NOMO-1 (cell line): Measurements from ENCODE around the gene DIP2C.
"Not testable (repeated sequence)": the region's sequence is repeated elsewhere in the genome, so short reads cannot be mapped to it uniquely, and the experiment has no call there.

Experiments used
- DNase-seq, 2 experiments: peaks; one replicate each; lab custom pipeline; 2025; ENCODE audit not compliant: unreplicated experiment in 2 of 2; lab: John Stamatoyannopoulos, UW

The DIP2C gene

DNA sequence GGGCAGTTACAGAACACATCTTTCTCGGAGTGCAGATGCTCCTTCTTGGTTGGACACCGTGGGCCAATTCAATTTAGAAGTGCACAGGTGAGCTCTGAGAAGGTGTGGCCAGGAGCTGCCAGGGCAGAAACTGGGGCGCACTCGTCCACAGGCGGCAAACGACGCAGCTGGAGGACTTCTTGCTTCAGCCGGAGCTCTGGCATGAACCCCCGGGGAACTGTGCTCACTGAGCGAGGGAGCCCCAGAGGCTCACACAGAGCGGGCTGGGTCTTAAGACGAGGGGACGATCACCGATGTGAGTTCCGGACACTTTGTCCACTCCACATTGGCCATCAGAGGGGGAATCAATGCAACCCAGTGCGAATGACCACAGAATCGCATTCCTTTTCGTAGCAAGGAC is 413.8 kb downstream of the DIP2C start:
- no peak for DNase-seq

GRCh38 chr10:274866-275265 is 414.6 kb downstream of the DIP2C start:
- DNase-seq, result no peak

DNA sequence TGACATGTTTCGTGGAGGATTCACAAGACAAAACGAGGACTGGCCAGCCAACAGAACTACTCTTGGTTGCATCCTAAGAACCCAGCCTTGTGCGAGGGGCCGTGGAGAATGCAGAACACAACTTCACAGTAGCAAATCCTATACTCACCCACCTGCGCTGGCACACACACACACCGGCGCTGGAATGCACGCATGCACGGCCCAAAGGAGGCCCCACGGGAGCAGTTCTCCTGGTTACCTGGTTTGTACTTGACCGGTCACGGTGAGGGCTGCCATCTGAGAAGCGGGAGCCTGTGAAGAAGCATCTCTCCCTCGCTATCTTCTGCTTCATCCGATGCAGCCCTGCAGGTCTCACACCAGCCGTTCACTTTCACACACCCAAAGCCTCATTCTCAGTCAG is 416.4 kb downstream of the DIP2C start:
- DNase-seq, result no peak

DNA sequence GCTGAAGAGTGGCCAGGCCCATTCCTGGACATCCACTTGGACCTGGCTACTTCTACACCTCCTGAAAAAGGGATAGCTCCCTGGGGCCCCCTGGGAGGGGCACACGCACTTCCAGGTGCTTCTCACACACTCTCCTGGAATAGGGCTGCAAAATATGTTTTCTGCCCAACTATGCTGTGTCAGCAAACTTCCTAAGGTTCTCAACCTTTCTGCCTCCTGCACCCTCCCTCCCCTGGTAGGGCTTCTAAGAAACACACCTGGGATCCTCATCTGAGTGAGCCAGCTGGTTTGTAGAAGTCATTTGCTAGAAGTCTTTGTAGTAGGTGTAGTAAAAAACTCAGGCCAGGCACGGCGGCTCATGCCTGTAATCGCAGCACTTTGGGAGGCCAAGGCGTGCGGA is 417.7 kb downstream of the DIP2C start:
- DNase-seq, result no peak

- DNase-seq, result no peak
These were observed 418.3 kb downstream of the DIP2C start for GRCh38 chr10:271201-271600.

DNA sequence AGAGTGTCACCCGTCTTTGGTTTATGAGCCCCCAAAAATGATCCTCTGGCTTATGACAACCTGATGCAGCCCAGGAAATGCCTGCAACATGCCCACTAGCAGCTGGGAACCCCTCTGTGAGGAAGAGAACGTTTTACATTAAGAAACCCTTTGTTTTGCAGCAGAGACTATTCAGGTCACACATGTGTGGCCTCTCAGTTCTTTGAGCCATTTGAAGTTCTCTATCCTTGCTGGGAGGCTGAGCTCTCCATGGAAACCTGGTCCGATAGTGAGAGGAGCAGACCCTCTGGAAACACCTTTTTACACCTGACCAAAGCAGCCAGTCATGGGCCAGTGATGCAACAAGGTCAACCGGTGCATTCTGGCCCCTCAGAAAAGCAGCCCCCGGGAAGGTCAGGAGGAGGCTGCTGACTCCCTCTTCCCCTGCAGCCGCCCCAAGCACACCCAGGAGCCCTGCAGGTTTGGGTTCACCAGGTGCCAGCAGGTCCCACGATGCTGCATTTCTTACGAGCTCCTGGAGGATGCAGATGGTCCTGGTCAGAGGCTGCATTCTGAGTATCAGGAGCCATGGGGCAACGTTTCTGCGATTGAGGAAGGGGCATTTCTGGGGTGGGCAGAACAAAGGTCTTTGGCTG is 419.9 kb downstream of the DIP2C start:
- DNase-seq, result no peak

DNA sequence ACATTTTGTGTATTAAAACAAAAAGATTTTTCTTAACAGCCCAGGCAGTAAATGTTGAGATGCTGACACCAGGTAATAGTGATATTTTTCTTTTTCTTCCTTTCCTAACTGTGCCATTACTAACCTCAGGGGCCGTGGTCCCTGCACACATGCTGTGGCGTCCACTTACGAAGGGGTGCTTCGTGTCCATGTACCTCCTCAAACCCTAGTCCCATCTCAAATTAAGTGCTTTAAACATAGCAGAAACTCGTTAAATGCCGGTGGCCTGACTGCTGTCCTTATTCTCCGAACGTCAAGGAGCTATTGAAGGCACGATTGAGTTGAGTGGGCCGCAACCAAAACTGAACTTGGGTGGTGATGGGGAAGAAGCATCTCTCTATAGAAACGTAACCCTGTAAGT is 421.8 kb downstream of the DIP2C start:
- no peak for DNase-seq

- no peak for DNase-seq
These were observed 422.5 kb downstream of the DIP2C start for GRCh38 chr10:266974-267425.

DNA sequence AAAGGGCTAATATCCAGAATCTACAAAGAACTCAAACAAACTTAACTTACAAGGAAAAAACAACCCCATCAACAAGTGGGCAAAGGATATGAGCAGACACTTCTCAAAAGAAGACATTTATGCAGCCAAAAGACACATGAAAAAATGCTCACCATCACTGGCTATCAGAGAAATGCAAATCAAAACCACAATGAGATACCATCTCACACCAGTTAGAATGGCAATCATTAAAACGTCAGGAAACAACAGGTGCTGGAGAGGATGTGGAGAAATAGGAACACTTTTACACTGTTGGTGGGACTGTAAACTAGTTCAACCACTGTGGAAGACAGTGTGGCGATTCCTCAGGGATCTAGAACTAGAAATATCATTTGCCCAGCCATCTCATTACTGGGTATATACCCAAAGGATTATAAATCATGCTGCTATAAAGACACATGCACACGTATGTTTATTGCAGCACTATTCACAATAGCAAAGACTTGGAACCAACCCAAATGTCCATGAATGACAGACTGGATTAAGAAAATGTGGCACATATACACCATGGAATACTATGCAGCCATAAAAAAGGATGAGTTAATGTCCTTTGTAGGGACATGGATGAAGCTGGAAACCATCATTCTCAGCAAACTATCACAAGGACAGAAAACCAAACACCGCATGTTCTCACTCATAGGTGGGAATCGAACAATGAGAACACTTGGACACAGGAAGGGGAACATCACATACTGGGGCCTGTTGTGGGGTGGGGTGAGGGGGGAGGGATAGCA is 423.5 kb downstream of the DIP2C start:
- not testable (repeated sequence) for DNase-seq

- not testable (repeated sequence) for DNase-seq
These were observed 424.4 kb downstream of the DIP2C start for GRCh38 chr10:265074-265440.

GRCh38 chr10:264160-265073 is 425.1 kb downstream of the DIP2C start:
- DNase-seq, result not testable (repeated sequence)

DNA sequence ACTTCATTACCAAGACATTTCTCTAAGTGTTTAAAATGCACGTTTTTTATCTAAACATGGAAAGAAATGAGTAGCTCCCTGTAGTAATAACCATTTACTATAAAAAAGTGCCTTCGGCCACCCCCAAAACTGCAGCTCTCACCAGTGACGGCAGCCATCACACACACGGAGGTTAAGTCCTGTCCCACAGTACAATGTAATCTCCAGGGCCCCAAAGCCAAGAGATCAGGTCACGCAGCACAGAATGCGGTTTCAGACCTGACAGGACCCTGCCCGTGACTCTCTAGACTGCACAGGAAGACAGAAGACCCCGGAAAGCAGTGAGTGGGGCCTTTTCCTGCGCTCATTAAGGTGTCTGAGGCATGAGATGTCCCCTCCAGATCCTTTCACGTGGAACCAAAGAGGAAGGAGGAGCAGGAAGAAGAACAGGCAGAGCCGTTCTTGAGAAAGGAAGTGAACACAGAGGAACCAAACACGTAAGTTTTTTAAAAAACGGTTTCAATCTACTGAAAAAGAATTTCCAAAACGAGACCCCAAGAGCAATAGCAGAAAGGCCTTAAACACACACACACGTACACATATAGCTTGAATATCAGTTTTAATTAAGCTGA is 428.5 kb downstream of the DIP2C start:
- no peak for DNase-seq

DNA sequence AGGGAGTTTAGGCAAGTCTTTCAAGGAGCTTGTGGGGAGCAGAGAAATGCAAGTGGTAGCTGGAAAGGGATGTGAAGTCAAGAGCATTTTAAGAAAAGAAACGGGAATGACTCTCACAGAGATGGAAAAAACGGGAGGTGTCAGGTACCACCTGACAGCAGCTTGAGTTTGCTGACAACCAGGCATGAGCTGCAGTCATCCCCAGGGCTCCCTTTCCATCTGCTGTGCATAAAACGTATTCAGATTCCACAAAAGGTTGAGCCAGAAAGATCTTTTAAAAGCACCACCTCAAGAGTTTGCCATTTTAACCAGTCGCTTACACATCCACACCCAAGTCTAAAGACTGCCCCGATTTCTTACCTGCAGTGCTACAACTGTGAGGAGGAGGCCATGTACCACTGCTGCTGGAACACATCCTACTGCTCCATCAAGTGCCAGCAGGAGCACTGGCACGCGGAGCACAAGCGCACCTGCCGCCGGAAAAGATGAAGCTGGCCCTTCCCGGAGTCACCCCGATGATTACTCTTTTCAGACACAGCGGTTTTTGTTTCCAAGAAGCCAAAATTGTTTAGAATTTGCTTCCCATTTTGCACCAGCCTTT is 437.4 kb downstream of the DIP2C start:
- DNase-seq, result no peak

GRCh38 chr10:248307-248706 is 441.2 kb downstream of the DIP2C start:
- no peak for DNase-seq

DNA sequence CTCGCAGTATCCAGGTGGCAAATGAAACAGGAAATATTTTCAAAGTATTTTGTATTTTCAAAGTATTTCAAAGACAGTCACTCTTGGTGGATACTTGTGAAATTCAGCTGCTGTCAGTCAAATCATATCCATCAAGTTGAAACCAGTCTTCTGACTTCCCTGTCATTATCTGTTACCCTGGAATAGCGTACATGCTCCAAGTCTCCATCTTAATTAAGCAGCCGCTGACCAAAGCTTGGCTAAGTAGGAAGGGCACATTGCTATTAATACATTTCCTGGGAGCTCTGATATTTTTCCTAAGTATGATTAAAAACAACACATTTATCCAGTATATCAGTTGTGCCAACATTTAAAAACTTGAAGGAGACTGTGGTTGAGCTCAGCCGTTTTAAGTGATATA is 442.0 kb downstream of the DIP2C start:
- DNase-seq, result no peak

- no peak for DNase-seq
These were observed 443.0 kb downstream of the DIP2C start for GRCh38 chr10:246431-246830.

GRCh38 chr10:244227-244626 is 445.2 kb downstream of the DIP2C start:
- no peak for DNase-seq

DNA sequence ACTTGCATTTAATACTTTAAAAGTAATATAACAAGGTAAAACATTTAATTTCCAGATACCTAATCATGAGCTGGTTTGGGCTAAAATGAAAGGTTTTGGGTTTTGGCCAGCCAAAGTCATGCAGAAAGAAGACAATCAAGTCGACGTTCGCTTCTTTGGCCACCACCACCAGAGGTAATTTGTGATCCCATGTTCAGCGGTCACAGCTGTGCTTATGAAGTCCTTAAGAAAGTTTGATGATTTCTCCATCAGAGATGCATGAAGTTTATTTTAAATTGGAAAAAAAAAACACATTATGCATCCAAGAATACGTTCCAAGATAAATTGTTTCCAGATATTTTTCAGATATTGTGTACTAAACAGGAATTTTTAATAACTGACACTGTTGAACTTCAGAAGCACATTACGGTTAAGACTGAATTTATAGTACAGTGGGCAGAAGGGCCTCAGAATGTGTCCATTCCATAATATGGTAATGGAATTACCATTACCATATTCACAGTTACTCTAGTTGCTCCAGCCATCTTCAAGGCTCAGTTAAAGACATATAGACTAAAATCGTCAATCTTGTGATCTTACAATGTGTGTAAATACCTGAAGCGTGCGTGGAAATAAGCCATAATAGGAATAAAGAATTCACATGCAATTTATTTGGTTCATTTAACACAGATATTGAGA is 447.4 kb downstream of the DIP2C start:
- no peak for DNase-seq

- no peak for DNase-seq
These were observed 448.0 kb downstream of the DIP2C start for GRCh38 chr10:241451-241850.

DNA sequence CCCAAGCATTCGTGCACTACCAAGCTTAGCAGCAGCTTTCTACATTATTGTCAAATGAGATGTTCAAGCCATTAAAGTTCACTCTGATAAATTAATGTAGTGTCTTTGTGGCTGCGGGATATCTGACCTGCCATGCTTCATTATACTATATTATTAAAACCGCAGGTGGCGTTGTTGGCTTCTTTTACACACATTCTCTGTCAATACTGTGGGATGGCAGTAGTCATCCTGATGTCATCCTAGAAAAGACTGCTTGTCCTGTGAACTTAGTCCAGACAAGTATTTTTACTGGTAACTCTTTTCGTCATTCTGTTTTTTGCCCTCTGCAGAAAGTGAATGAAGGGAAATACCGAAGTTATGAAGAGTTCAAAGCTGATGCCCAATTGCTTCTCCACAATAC is 450.4 kb downstream of the DIP2C start:
- no peak for DNase-seq
